Mesothelial cell of epicardium (in vitro differentiated cells): ENCODE measurements around the gene SECTM1. TPM values are rescaled to one million over a fixed set of nuclear protein-coding genes. Genes with fewer than 3 reads are reported as not detected.
"Not testable (repeated sequence)": the region's sequence is repeated elsewhere in the genome, so short reads cannot be mapped to it uniquely, and the experiment has no call there.

Experiments used
- DNase-seq, 2 experiments: peaks; one replicate each; pipeline ENCODE4 v3.0.0; 2021; ENCODE audit warnings: low spot score in 2 of 2; ENCODE audit not compliant: unreplicated experiment in 2 of 2
- H3K27ac Mint-ChIP-seq: 2 replicates; pipeline ENCODE4 v1.8.0; 2021; ENCODE audit warnings: mixed read lengths
- H3K27me3 Mint-ChIP-seq: 2 replicates; pipeline ENCODE4 v1.8.0; 2021; ENCODE audit warnings: low read depth, mixed read lengths
- H3K36me3 Mint-ChIP-seq: 2 replicates; pipeline ENCODE4 v1.8.0; 2021; ENCODE audit warnings: mixed read lengths
- H3K4me1 Mint-ChIP-seq: 2 replicates; pipeline ENCODE4 v1.8.0; 2021; ENCODE audit warnings: mixed read lengths
- H3K4me3 Mint-ChIP-seq: 2 replicates; pipeline ENCODE4 v1.8.0; 2021; ENCODE audit warnings: mild to moderate bottlenecking, moderate library complexity, mixed read lengths
- H3K9me3 Mint-ChIP-seq: 2 replicates; pipeline ENCODE4 v1.8.0; 2021; ENCODE audit warnings: mixed read lengths
- total RNA-seq: library from RNA; stranded (reverse); gene quantifications from 3 replicates; pipeline ENCODE4 v1.2.1, GENCODE V29; 2021
- TF ChIP-seq, protein P1 (sequence below): fragments of 200-600 bp; sonication (generic); IDR thresholded peaks from one replicate; pipeline ENCODE4 v1.5.0; 2021; ENCODE audit warnings: antibody characterized with exemption; ENCODE audit not compliant: unreplicated experiment

SECTM1 gene
- total RNA-seq, 1 donor from 2014 or later, result 7.0 TPM

GRCh38 chr17:82348866-82349265, 15.3 kb upstream of the SECTM1 start:
- H3K4me1 Mint-ChIP-seq, result peaks cover 31% of the 10 kb centered on the region
- H3K36me3 Mint-ChIP-seq, result no peaks in the 10 kb centered on the region
- no peaks in the 10 kb centered on the region for H3K27me3 Mint-ChIP-seq
- TF ChIP-seq, protein P1, sequence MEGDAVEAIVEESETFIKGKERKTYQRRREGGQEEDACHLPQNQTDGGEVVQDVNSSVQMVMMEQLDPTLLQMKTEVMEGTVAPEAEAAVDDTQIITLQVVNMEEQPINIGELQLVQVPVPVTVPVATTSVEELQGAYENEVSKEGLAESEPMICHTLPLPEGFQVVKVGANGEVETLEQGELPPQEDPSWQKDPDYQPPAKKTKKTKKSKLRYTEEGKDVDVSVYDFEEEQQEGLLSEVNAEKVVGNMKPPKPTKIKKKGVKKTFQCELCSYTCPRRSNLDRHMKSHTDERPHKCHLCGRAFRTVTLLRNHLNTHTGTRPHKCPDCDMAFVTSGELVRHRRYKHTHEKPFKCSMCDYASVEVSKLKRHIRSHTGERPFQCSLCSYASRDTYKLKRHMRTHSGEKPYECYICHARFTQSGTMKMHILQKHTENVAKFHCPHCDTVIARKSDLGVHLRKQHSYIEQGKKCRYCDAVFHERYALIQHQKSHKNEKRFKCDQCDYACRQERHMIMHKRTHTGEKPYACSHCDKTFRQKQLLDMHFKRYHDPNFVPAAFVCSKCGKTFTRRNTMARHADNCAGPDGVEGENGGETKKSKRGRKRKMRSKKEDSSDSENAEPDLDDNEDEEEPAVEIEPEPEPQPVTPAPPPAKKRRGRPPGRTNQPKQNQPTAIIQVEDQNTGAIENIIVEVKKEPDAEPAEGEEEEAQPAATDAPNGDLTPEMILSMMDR, result no peak
- no peak for DNase-seq
- peak overlapping the region; percentile 93 for H3K27ac Mint-ChIP-seq
- no peaks in the 10 kb centered on the region for H3K9me3 Mint-ChIP-seq
- H3K4me3 Mint-ChIP-seq, result peak overlapping the region; percentile 28

- peak overlapping the region; percentile 93 for H3K27ac Mint-ChIP-seq
- no peaks in the 10 kb centered on the region for H3K36me3 Mint-ChIP-seq
- TF ChIP-seq, protein P1, result no peak
- H3K9me3 Mint-ChIP-seq, result no peaks in the 10 kb centered on the region
- H3K4me3 Mint-ChIP-seq, result no peak overlapping the region
- H3K4me1 Mint-ChIP-seq, result peaks cover 31% of the 10 kb centered on the region
- no peaks in the 10 kb centered on the region for H3K27me3 Mint-ChIP-seq
- no peak for DNase-seq
Measured at GRCh38 chr17:82348434-82348833, 14.9 kb upstream of the SECTM1 start.

DNA sequence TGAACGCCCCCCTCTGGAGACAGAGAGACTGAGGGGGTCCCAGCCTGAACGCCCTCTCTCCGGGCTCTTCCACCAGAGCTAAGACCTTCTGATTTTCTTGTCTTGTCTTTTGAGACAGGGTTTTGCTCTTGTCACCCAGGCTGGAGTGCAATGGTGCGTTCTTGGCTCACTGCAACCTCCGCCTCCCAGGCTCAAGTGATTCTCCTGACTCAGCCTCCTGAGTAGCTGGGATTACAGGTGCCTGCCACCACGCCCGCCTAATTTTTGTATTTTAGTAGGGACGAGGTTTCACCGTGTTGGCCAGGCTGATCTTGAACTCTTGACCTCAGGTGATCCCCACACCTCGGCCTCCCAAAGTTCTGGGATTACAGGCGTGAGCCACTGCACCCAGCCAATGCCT, 14.4 kb upstream of the SECTM1 start:
- not testable (repeated sequence) for DNase-seq, H3K36me3 Mint-ChIP-seq, H3K4me3 Mint-ChIP-seq, H3K9me3 Mint-ChIP-seq, H3K27me3 Mint-ChIP-seq
- H3K27ac Mint-ChIP-seq, result peak overlapping the region; percentile 53
- H3K4me1 Mint-ChIP-seq, result peaks cover 31% of the 10 kb centered on the region

- Mint-ChIP-seq H3K27me3 (no peaks in the 10 kb centered on the region), H3K9me3 (no peaks in the 10 kb centered on the region), H3K4me1 (peaks cover 28% of the 10 kb centered on the region), H3K27ac (peak overlapping the region; percentile 77), H3K36me3 (peaks cover 2% of the 10 kb centered on the region), H3K4me3 (no peak overlapping the region)
- DNase-seq, result no peak
- TF ChIP-seq, protein P1, result no peak
Measured at GRCh38 chr17:82346342-82347300, 13.1 kb upstream of the SECTM1 start.

- no peak for DNase-seq
Measured at GRCh38 chr17:82345151-82345976, 11.8 kb upstream of the SECTM1 start.

More at GRCh38 chr17:82345151-82345976, 11.8 kb upstream of the SECTM1 start:
- TF ChIP-seq, protein P1, result no peak
- H3K36me3 Mint-ChIP-seq, result peaks cover 4% of the 10 kb centered on the region
- peaks cover 28% of the 10 kb centered on the region for H3K4me1 Mint-ChIP-seq
- H3K9me3 Mint-ChIP-seq, result peaks cover 4% of the 10 kb centered on the region
- peak overlapping the region; percentile 72 for H3K27ac Mint-ChIP-seq
- no peak overlapping the region for H3K4me3 Mint-ChIP-seq
- no peaks in the 10 kb centered on the region for H3K27me3 Mint-ChIP-seq
